ENCODE measurements around the gene TAOK3. TPM values are rescaled to one million over a fixed set of nuclear protein-coding genes. Genes with fewer than 3 reads are reported as not detected.

Gene TAOK3
- total and polyA plus RNA-seq, 9 of the 15 experiments (the other 6 are each of a cell fraction or from before 2014, with no cell fraction given): 24.3 to 83.5 (median 47.1) TPM

DNA sequence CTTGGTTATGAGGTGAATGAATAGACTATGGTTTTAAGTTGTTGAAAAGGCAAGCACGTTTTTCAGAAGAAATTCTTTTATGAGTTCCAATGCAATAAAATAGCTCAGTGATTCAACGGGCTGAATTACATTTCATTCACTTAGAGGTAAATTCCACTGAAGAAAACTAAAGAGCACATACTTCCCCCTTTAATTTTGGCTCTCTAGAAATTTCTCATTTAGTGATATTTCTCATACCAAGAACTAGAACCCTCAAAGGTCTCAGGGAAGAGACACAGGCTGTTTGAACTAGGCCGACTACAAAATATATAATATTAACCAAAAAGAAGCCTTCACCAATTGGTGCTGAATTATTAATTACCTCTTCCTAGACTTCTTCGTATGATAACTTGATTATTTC is 68.6 kb downstream of the TAOK3 start:
- peaks cover 30% of the 10 kb centered on the region for H3K79me2 ChIP-seq (ENCODE audit: control insufficient read depth, insufficient read depth, low read length)
- no peak for DNase-seq (ENCODE audit: extremely low read depth in 1 of 4, low spot score in 3 of 4)
- no peak for ATAC-seq
- H3K9me1 ChIP-seq (ENCODE audit: control insufficient read depth, insufficient read depth, low read length): no peaks in the 10 kb centered on the region
- in situ Hi-C loops (cut with MboI): no loop called here
- ChIA-PET POLR2A (no interaction called here), CTCF (ENCODE audit: low intra/inter-chr PET ratio) (no interaction called here)
- BruUV-seq (replicated peaks): no TSS peak
- H3K4me3 ChIP-seq: no peak overlapping the region
- no peak overlapping the region for H3K9ac ChIP-seq (ENCODE audit: insufficient read depth in 1 of 2, low read depth in 2 of 2, low read length in 2 of 2)
- no peaks in the 10 kb centered on the region for H4K20me1 ChIP-seq (replicated peaks; ENCODE audit: control insufficient read depth, insufficient read depth, low read length)
- no peak overlapping the region for H2AFZ ChIP-seq (ENCODE audit: low read depth, low read length)
- FAIRE-seq: no peak
- no peak overlapping the region for H3K4me2 ChIP-seq (ENCODE audit: insufficient read depth, low read length)
- TF ChIP-seq, protein P1, sequence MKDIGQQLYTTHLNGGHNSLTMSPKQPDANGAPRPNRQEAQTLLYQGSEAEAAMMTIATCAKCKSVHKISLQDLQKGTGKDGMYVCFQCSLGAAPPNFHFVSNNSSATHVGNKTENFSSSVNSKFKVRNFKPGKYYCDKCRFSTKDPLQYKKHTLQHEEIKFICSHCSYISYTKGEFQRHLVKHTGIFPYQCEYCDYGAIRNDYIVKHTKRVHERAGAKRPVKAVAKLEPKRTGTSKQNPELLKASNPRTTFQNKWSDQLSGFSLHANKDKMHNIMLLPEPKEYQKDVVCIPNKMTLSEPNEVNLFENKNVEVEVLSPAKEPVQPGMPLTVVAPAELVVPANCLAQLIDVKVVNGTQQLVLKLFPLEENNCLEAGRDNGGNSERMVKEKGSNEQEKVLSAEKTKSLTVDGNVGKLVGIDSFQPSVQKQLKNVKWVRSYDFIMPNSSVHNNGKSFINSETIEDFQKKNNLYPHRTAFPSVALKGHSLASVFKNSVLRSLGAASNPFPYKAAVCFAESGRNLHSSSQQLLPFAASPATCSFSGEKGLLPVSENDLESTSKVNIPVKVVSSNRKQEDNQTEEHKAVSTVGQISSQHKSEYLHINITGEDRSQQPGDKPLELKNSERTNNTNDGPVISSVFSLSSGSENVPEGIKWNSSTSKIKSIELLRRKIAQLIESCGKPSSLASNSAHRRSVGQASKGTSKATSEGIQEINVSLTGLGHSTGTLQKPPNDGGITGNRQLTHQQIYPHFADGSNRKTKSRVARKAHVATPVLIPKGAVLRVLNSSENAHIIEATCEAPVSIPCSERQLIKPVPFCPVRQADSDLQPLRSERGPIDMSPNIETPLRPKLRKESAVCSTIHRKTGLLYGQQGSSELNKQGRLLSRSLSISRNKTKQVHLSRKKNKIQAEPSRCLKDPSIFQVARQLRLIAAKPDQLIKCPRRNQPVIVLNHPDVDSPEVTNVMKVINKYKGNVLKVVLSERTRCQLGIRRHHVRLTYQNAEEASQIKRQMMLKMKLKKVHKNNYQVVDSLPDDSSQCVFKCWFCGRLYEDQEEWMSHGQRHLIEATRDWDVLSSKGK (CRISPR knock-in tag; IDR thresholded peaks at IDR 0.05): no peak
- TF ChIP-seq STAG1 (CRISPR knock-in tag; IDR thresholded peaks at IDR 0.05; ENCODE audit: borderline replicate concordance) (no peak), HOXB6 (CRISPR knock-in tag; IDR thresholded peaks at IDR 0.05; ENCODE audit: borderline replicate concordance) (no peak), POLR2G (IDR thresholded peaks at IDR 0.05; ENCODE audit: low read depth, low read length) (no peak), MED1 (CRISPR knock-in tag; IDR thresholded peaks at IDR 0.05; ENCODE audit: borderline replicate concordance) (no peak), FOXM1 (IDR thresholded peaks at IDR 0.05; ENCODE audit: low read depth) (no peak), FOXM1 (CRISPR knock-in tag; IDR thresholded peaks at IDR 0.05; ENCODE audit: low read depth) (no peak), ZNF589 (CRISPR knock-in tag; IDR thresholded peaks at IDR 0.05; ENCODE audit: low read depth) (no peak), ZNF766 (CRISPR knock-in tag; conservative IDR thresholded peaks at IDR 0.05) (no peak), SRSF3 (IDR thresholded peaks at IDR 0.05; ENCODE audit: insufficient read depth, low read length) (no peak)
- TF ChIP-seq, protein P2, sequence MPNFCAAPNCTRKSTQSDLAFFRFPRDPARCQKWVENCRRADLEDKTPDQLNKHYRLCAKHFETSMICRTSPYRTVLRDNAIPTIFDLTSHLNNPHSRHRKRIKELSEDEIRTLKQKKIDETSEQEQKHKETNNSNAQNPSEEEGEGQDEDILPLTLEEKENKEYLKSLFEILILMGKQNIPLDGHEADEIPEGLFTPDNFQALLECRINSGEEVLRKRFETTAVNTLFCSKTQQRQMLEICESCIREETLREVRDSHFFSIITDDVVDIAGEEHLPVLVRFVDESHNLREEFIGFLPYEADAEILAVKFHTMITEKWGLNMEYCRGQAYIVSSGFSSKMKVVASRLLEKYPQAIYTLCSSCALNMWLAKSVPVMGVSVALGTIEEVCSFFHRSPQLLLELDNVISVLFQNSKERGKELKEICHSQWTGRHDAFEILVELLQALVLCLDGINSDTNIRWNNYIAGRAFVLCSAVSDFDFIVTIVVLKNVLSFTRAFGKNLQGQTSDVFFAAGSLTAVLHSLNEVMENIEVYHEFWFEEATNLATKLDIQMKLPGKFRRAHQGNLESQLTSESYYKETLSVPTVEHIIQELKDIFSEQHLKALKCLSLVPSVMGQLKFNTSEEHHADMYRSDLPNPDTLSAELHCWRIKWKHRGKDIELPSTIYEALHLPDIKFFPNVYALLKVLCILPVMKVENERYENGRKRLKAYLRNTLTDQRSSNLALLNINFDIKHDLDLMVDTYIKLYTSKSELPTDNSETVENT (CRISPR knock-in tag; IDR thresholded peaks at IDR 0.05): no peak
- WGBS (ENCODE audit: insufficient coverage, low coverage, missing lambda C conversion rate): 74% methylated on average over 4 of the region's 4 CpGs
- no peak overlapping the region for H3K27ac ChIP-seq (ENCODE audit: extremely low read depth, low read depth, low read length)
- H3K27me3 ChIP-seq (ENCODE audit: control insufficient read depth in 2 of 2, insufficient read depth in 2 of 2, low read length in 2 of 2): no peaks in the 10 kb centered on the region
- peaks cover 0 to 5% of the 10 kb centered on the region in 2 experiments; a peak in 3 of 5 replicates for H3K4me1 ChIP-seq (replicated peaks in 1 of 2; ENCODE audit: control insufficient read depth in 2 of 2, insufficient read depth in 2 of 2, low read length in 2 of 2)
- H3K36me3 ChIP-seq (ENCODE audit: control insufficient read depth, insufficient read depth, low read length): no peaks in the 10 kb centered on the region
- intact Hi-C loops (cut with micrococcal nuclease): no loop called here
- H3K9me3 ChIP-seq (replicated peaks; ENCODE audit: control insufficient read depth, insufficient read depth, low read depth, low read length): no peaks in the 10 kb centered on the region

Measured in K562 (cell line).